Right atrium auricular region (tissue), 2 donors: ENCODE results near the gene OR13C2. TPM values are rescaled to one million over a fixed set of nuclear protein-coding genes. Genes with fewer than 3 reads are reported as not detected.

ENCODE experiments used
- DNase-seq: peaks from one replicate; pipeline ENCODE4 v3.0.0-alpha.2; 2019; ENCODE audit warnings: low spot score
- H3K27ac ChIP-seq, 2 donors: fragments of 200-600 bp; sonication (generic); 1 replicate in 1 of 2; 2 replicates in 1 of 2; pipeline ENCODE4 v1.5.1; 2016 to 2019
- H3K27me3 ChIP-seq, 2 donors: fragments of 200-600 bp; sonication (generic); one replicate each; pipeline versions ENCODE4 v1.5.1 to v1.6.0; 2017 to 2019
- H3K36me3 ChIP-seq: fragments of 200-600 bp; sonication (generic); one replicate; pipeline ENCODE4 v1.5.1; 2016
- H3K4me1 ChIP-seq, 2 donors: fragments of 200-600 bp; sonication (generic); one replicate each; pipeline versions ENCODE4 v1.5.1 to v1.6.0; 2017 to 2019
- H3K4me3 ChIP-seq, 2 donors: fragments of 200-600 bp; sonication (generic); 1 replicate in 1 of 2; 2 replicates in 1 of 2; pipeline ENCODE4 v1.5.1; 2017 to 2019; ENCODE audit warnings: mild to moderate bottlenecking in 1 of 2, moderate library complexity in 1 of 2
- H3K9me3 ChIP-seq, 2 donors: fragments of 200-600 bp; sonication (generic); one replicate each; pipeline ENCODE4 v1.5.1; 2019
- total RNA-seq, 2 donors: library from RNA; depleted of rRNA; stranded (reverse); fragments of >200 nt; gene quantifications; one replicate each; pipeline ENCODE4 v1.1.0, GENCODE V29; 2016
- TF ChIP-seq, protein P1 (sequence below), 2 donors: fragments of 200-600 bp; sonication (generic); IDR thresholded peaks; one replicate each; pipeline ENCODE4 v1.5.1; 2019; ENCODE audit warnings: antibody characterized with exemption in 2 of 2

Gene OR13C2
- total RNA-seq, 2 donors from 2014 or later, result not detected

DNA sequence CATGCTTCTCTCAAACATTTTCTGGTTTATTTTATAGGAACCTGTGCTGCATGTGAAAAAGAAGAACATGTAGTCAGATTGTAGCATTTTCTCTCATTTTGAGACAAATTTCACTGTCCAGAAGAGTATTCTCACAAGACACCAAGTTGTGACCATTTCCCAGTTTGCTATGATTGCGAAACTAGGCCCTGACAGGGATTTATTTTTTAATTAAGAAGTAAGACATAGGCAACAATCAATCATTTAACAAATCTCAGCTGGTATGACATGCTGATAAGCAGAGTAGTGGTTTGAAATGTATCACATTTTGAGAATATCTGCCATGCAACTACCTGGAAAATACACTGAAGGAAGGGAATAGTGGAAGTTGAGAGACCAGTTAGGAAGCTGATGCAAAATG lies 24.9 kb downstream of the OR13C2 start:
- Histone ChIP-seq H3K36me3 (no peaks in the 10 kb centered on the region), H3K4me3 (no peak overlapping the region), H3K9me3 (no peaks in the 10 kb centered on the region), H3K27me3 (no peaks in the 10 kb centered on the region), H3K27ac (no peak overlapping the region), H3K4me1 (no peaks in the 10 kb centered on the region)
- TF ChIP-seq, protein P1, sequence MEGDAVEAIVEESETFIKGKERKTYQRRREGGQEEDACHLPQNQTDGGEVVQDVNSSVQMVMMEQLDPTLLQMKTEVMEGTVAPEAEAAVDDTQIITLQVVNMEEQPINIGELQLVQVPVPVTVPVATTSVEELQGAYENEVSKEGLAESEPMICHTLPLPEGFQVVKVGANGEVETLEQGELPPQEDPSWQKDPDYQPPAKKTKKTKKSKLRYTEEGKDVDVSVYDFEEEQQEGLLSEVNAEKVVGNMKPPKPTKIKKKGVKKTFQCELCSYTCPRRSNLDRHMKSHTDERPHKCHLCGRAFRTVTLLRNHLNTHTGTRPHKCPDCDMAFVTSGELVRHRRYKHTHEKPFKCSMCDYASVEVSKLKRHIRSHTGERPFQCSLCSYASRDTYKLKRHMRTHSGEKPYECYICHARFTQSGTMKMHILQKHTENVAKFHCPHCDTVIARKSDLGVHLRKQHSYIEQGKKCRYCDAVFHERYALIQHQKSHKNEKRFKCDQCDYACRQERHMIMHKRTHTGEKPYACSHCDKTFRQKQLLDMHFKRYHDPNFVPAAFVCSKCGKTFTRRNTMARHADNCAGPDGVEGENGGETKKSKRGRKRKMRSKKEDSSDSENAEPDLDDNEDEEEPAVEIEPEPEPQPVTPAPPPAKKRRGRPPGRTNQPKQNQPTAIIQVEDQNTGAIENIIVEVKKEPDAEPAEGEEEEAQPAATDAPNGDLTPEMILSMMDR (IDR thresholded peaks at IDR 0.05), result no peak
- no peak for DNase-seq

DNA sequence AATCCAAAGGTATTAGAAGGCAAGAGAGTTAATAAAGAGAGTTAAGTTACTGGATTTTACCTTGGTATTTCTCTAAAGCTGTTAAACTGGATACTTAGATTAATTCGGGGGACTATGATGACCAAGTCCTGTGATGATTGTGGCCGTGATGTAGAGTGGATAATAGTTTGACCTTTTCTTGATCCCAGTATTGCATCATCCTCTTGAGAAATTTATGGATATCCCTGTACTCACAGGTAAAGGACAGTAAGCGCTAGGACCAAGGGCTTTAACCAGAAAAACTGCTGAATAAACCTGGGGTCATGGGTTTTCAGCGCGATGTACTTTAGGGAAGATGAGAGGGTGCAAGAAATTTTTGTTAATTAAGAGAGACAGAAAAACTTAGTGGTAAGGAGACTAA lies 28.2 kb downstream of the OR13C2 start:
- no peaks in the 10 kb centered on the region for H3K36me3 ChIP-seq

DNA sequence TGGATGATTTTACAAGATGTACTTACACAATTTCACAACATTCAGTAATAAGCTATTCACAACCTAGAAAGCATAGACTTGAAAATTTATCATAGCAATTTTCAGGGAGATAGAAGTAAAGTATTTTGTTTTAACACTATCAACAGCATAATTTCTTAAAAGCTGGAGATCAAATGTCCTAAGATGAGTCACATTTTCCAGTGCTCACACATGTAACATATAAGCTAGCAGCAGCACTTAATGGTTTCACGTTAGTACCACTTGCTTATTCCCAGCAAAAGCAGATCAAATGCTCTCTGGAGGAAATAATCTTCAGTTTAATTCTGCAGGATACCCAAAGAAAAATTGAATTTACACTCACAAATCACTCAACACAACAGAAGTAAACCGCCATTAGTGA lies 30.0 kb downstream of the OR13C2 start:
- no peaks in the 10 kb centered on the region for H3K27me3 ChIP-seq
- no peak overlapping the region for H3K27ac ChIP-seq
- no peaks in the 10 kb centered on the region for H3K4me1 ChIP-seq
- H3K36me3 ChIP-seq, result no peaks in the 10 kb centered on the region
- TF ChIP-seq, protein P1 (IDR thresholded peaks at IDR 0.05), result no peak
- H3K9me3 ChIP-seq, result peaks cover 0 to 11% of the 10 kb centered on the region in 2 donors
- no peak for DNase-seq
- no peak overlapping the region for H3K4me3 ChIP-seq

More for the DNA sequence above, 28.2 kb downstream of the OR13C2 start:
- TF ChIP-seq, protein P1 (IDR thresholded peaks at IDR 0.05), result no peak
- no peaks in the 10 kb centered on the region for H3K27me3 ChIP-seq
- H3K4me1 ChIP-seq, result no peaks in the 10 kb centered on the region
- H3K9me3 ChIP-seq, result peaks cover 0 to 10% of the 10 kb centered on the region in 2 donors
- no peak for DNase-seq
- H3K4me3 ChIP-seq, result no peak overlapping the region
- H3K27ac ChIP-seq, result no peak overlapping the region

DNA sequence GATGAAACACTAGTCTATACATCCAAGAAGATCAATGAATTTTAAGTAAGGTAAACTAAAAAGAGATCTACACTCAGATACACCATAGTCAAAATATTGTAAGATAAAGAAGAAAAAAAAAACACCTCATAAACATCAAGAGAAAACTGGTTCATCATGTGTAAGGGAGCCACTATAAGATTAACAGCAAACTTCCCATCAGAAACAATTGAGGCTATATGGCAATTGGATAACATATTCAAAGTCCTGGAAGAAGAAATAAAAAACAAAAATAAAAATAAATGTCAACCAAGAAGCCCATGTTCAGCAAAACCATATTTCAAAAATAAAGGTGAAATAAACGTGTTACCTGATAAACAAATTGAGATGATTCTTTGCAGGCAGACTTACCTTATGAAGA lies 32.8 kb downstream of the OR13C2 start:
- TF ChIP-seq, protein P1 (IDR thresholded peaks at IDR 0.05), result no peak
- Histone ChIP-seq H3K27me3 (no peaks in the 10 kb centered on the region), H3K9me3 (peaks cover 0 to 11% of the 10 kb centered on the region in 2 donors), H3K4me1 (no peaks in the 10 kb centered on the region), H3K36me3 (no peaks in the 10 kb centered on the region), H3K27ac (no peak overlapping the region), H3K4me3 (no peak overlapping the region)
- DNase-seq, result no peak

DNA sequence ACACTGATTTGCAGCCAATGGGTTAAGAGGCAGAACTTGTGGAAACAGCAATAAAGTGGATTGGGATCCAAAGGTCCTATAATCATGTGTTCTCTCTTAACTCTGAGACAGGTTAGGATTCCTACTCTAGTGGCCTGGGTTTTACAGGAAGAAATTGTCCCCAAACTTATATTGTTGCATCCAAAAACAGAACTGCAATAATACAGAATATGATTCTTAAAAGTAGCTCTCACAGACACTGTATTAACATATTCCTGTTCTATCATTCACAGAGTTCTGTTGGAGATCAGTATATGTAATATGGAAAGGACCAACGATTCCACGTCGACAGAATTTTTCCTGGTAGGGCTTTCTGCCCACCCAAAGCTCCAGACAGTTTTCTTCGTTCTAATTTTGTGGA lies 36.6 kb downstream of the OR13C2 start, which contains the start of gene OR13C8:
Gene OR13C8 (plus strand): TSS at position 301 of the 400 bp plus-strand sequence. CDS start 0 bp downstream, at position 301.
- no peaks in the 10 kb centered on the region for H3K36me3 ChIP-seq
- no peaks in the 10 kb centered on the region for H3K27me3 ChIP-seq
- peaks cover 0 to 11% of the 10 kb centered on the region in 2 donors for H3K9me3 ChIP-seq
- TF ChIP-seq, protein P1 (IDR thresholded peaks at IDR 0.05), result no peak
- H3K4me1 ChIP-seq, result no peaks in the 10 kb centered on the region
- DNase-seq, result no peak
- H3K27ac ChIP-seq, result no peak within 1 kb of the TSS
- H3K4me3 ChIP-seq, result no peak within 1 kb of the TSS

DNA sequence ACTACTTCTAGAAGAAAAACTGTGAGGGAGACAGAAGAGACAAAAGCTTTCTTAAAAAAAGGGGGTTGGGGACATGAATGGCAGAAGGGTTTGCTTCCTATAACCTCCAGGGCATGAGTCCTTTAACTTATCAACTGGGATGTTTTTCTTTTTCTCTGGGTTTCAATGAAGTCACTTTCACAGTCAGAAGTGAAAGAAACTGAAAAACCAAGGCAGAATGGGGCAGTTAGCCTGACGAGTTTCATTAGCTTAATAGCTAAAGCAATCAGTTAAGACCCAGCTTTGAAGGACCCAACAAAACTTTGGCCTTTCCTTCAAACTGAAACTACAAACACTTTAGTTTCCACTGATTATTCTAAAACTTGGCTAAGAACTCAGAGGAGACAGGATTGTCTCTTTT lies 41.1 kb downstream of the OR13C2 start:
- H3K27ac ChIP-seq, result no peak overlapping the region
- peaks cover 0 to 4% of the 10 kb centered on the region in 2 donors for H3K9me3 ChIP-seq
- no peaks in the 10 kb centered on the region for H3K36me3 ChIP-seq
- TF ChIP-seq, protein P1 (IDR thresholded peaks at IDR 0.05), result no peak
- no peak overlapping the region for H3K4me3 ChIP-seq
- DNase-seq, result no peak
- no peaks in the 10 kb centered on the region for H3K4me1 ChIP-seq
- H3K27me3 ChIP-seq, result no peaks in the 10 kb centered on the region
